ENCODE data around the gene MED26. TPM values are rescaled to one million over a fixed set of nuclear protein-coding genes. Genes with fewer than 3 reads are reported as not detected.
"Not testable (repeated sequence)": the region's sequence is repeated elsewhere in the genome, so short reads cannot be mapped to it uniquely, and the experiment has no call there.

The MED26 gene, protein sequence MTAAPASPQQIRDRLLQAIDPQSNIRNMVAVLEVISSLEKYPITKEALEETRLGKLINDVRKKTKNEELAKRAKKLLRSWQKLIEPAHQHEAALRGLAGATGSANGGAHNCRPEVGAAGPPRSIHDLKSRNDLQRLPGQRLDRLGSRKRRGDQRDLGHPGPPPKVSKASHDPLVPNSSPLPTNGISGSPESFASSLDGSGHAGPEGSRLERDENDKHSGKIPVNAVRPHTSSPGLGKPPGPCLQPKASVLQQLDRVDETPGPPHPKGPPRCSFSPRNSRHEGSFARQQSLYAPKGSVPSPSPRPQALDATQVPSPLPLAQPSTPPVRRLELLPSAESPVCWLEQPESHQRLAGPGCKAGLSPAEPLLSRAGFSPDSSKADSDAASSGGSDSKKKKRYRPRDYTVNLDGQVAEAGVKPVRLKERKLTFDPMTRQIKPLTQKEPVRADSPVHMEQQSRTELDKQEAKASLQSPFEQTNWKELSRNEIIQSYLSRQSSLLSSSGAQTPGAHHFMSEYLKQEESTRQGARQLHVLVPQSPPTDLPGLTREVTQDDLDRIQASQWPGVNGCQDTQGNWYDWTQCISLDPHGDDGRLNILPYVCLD
- 5.2 and 7.3 TPM in 2 replicates for total RNA-seq

DNA sequence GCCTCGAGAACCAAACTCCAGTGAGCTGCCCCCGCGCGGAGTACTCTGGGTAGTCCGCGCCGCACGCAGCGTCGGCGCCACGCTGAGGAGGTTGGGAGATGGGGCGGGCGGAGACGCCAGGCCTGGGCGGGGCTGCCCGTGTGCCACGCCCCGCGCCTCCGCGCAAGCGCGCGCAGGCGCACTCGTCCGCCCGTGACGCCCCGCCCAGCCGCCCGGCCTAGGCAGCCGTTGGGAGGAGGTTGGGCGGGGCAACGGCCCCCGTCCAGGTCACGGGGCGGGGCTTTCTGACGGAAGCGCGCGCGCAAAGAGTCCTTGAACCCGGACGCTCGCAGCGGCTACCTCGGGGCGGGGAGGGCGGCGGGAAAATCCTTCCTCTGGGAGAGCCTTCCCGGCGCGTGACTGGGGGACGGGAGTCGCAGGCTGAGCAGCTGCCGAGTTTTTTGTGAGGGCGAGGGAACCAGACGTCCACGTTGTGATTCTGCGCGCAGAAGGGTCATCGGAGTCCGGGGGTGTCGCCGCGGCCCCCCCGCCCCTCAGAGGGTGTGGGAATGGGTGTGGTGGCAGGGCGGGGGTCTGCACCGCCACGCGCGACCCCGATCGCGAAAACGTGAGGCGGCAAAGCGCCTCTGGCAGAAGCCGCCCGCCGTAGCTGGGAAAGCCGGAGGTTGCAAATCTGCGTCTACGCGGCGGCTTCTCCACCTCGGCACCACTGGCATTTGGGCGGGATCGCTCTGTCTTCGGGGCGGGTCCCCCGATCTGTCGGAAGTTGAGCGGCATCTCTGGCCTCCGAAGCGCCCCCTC lies at the start of gene MED26:
Gene MED26, minus strand, starts transcription at position 22 of the 801 bp plus-strand sequence. CDS start 261 bp downstream, outside the sequence.
- peak; percentile 93 for DNase-seq (ENCODE audit: low read depth)
- TF ChIP-seq CTCF (IDR thresholded peaks at IDR 0.05; ENCODE audit: insufficient read depth, low read depth, low read length): no peak
- H3K4me3 ChIP-seq (ENCODE audit: low read depth, low read length): peak within 1 kb of the TSS; percentile 97

GRCh38 chr19:16677055-16677454 lies 49.1 kb upstream of the MED26 start:
- no peak for TF ChIP-seq CTCF (IDR thresholded peaks at IDR 0.05; ENCODE audit: insufficient read depth, low read depth, low read length)
- no peak for DNase-seq (ENCODE audit: low read depth)

GRCh38 chr19:16676101-16676798 lies 48.2 kb upstream of the MED26 start:
- no peak overlapping the region for H3K4me3 ChIP-seq (ENCODE audit: low read depth, low read length)
- TF ChIP-seq CTCF (IDR thresholded peaks at IDR 0.05; ENCODE audit: insufficient read depth, low read depth, low read length): no peak
- peak; percentile 41 for DNase-seq (ENCODE audit: low read depth)

More at GRCh38 chr19:16677055-16677454, 49.1 kb upstream of the MED26 start:
- no peak overlapping the region for H3K4me3 ChIP-seq (ENCODE audit: low read depth, low read length)

GRCh38 chr19:16673839-16674238 lies 45.8 kb upstream of the MED26 start:
- DNase-seq (ENCODE audit: low read depth); H3K4me3 ChIP-seq (ENCODE audit: low read depth, low read length): not testable (repeated sequence)

DNA sequence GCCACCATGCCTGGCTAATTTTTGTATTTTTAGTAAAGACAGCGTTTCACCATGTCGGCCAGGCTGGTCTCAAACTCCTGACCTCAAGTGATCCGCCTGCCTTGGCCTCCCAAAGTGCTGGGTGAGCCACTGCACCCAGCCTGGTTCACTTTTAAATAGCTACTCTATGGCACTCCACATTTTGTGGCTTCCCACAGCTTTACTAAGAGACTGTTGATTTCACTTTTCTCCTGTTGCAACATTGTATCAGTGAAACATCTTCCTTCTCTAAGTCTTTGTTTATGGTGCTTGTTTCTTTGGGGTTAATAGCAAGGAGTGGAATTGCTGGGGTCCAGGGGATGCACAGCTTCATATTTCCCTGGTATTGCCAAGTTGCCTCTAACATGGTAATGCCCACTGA lies 45.2 kb upstream of the MED26 start:
- DNase-seq (ENCODE audit: low read depth): no peak
- TF ChIP-seq CTCF (IDR thresholded peaks at IDR 0.05; ENCODE audit: insufficient read depth, low read depth, low read length): no peak

DNA sequence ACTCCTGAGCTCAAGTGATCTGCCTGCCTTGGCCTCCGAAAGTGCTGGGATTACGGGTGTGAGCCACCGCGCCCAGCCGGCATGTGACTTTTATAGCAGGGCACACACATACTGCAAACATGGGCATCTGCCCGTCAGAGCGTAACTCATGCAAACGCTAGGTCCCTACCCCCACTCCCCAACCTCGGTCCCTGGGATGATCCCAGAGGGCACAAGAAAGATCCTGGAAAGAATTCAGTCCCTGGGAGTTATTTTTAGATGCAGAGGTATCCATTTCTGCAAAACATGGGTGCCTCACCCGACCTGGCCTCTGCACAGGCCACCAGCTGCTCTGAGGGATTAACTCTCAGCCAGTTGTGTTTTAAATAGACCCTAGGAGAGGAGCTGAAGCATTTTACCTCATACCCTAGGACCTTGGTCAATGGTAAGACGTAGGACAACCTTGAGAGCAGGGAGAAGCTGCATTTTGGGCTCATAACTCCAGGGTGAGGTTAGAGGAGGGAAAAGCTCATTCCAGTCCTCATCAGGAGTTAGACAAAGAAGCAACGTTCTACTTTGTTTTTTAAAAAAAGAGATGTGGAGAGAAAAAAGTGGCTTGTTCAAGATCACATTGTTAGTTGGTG lies 43.8 kb upstream of the MED26 start:
- no peak for TF ChIP-seq CTCF (IDR thresholded peaks at IDR 0.05; ENCODE audit: insufficient read depth, low read depth, low read length)
- no peak overlapping the region for H3K4me3 ChIP-seq (ENCODE audit: low read depth, low read length)
- no peak for DNase-seq (ENCODE audit: low read depth)

More for the DNA sequence above, 45.2 kb upstream of the MED26 start:
- no peak overlapping the region for H3K4me3 ChIP-seq (ENCODE audit: low read depth, low read length)

Data from fibroblast of villous mesenchyme (primary cell).